HG02884 (cell line): Measurements from ENCODE around the gene CRY1.
"Not testable (repeated sequence)": the region's sequence is repeated elsewhere in the genome, so short reads cannot be mapped to it uniquely, and the experiment has no call there.

Experiments
- ATAC-seq: cut with Tn5 transposase; IDR thresholded peaks from one replicate; pipeline ENCODE4 v1.9.1; 2021; ENCODE audit warnings: mild to moderate bottlenecking, moderate library complexity; ENCODE audit not compliant: unreplicated experiment

Gene CRY1

GRCh38 chr12:107073266-107073665, 20.1 kb downstream of the CRY1 start:
- not testable (repeated sequence) for ATAC-seq

GRCh38 chr12:107066691-107067090, 26.7 kb downstream of the CRY1 start:
- no peak for ATAC-seq

DNA sequence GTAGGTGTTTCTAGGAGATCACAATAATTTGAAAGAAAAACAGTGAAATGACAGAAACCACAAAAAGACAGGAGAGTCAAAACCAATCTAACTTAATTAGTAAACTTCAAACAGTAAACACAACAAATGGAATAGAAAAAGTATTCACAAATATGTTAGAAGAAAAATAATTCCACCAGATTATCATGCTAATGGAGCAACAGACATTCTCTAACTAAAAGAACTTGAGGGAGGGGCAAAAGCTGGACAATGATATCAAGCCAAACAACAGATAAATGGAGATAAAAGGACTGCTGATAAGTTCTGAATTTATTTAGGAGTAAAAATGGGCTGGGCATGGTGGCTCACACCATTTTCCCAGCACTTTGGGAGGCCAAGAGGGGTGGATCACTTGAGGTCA, 28.7 kb downstream of the CRY1 start:
- no peak for ATAC-seq

GRCh38 chr12:107064243-107064642, 29.1 kb downstream of the CRY1 start:
- ATAC-seq = no peak

DNA sequence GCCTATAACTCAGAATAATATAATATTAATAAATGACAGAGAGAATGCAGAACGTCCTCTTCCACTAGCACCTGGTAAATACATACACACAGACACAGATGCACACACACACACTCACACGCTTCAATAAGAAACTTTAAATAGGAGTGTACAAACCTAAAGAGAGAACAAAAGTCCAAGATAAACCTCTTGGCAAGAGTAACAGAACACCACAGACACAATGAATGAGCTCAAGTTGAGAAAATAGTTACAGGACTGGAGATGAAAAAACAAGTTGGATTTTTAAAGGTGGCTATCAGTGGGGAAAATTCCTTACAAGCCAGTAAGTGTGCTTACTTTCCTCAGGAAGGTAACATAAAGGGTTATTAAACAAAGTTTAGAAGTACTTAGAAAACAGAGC, 35.2 kb downstream of the CRY1 start:
- ATAC-seq = no peak

- ATAC-seq = no peak
These were observed 36.1 kb downstream of the CRY1 start for GRCh38 chr12:107057071-107057834.

- ATAC-seq = no peak
These were observed 39.6 kb downstream of the CRY1 start for GRCh38 chr12:107053709-107054108.

GRCh38 chr12:107045186-107045585, 48.2 kb downstream of the CRY1 start:
- no peak for ATAC-seq

DNA sequence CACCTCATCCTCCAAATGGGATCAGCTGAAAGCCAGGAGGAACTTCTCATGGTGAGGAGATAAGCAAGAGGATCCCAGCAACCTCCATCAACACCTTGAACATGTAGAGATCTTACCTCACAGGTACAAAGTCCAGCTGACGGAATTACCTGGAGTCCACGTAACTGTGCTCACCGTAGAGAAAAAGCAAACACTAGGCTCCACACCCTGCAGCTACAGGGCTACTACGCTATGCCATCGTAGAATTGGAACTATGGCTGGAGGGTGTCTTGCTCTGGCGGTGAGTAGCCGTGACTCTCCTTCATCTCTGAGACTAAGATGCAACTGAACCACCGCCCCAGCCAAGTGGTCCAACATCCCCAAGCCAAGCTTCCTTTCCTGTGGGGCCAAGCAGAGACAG, 50.5 kb downstream of the CRY1 start:
- ATAC-seq = no peak

GRCh38 chr12:107035733-107036132, 57.6 kb downstream of the CRY1 start:
- ATAC-seq = no peak

DNA sequence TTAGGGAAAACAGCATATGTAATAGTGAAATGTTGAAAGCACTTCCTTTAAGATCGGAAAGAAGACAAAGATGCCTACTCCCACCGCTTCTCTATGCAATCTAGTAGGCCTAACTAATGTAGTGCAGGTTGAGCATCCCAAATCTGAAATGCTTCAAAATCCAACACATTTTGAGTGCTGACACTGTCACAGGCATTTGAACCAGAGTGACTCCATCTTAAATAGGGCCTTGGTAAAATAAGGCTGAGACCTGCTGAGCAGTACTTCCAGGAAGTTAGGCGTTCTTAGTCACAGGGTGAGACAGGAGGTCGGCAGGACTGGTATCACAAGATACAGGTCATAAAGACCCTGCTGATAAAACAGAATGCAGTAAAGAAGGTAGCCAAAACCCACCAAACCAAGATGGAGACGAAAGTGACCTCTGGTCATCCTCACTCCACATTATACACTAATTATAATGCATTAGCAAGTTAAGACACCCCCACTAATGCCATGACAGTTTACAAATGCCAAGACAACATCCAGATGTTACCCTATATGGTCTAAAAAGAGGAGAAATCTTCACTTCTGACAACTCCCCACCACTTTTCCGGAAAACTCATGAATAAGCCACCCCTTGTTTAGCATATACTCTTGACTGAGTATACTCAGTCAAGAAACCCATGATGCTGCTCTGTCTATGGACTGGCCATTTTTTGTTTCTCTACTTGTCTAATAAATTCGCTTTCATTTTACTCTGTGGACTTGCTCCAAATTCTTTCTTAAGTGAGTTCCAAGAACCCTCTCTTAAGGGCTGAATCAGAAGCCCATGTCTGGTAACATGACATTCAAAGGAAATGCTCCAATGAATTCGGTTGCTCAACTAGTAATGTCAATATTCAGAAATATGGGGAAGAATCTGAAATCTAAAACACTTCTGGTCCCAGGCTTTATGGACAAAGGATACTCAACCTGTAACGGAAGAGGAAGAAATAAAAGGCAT, 59.3 kb downstream of the CRY1 start:
- ATAC-seq = no peak

- ATAC-seq = no peak
These were observed 61.1 kb downstream of the CRY1 start for GRCh38 chr12:107032266-107032665.

GRCh38 chr12:107031061-107031460, 62.3 kb downstream of the CRY1 start:
- ATAC-seq = no peak

DNA sequence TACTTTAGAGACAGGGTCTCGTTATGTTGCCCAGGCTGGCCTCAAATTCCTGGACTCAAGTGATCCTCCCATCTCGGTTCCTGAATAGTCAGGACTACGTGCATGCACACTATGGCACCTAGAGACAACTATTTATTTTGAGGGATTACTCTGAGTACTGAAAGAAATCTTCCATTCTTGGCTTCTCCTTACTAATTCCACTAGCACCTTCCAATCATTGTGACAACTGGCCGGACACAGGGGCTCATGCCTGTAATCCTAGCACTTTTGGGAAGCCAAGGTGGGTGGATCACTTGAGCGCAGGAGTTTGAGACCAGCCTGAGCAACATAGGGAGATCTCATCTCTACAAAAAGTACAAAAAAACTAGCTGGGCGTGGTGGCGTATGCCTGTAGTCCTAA, 64.3 kb downstream of the CRY1 start:
- no peak for ATAC-seq

- no peak for ATAC-seq
These were observed 65.7 kb downstream of the CRY1 start for GRCh38 chr12:107027636-107028053.

GRCh38 chr12:107026806-107027635, 66.3 kb downstream of the CRY1 start:
- ATAC-seq = no peak

DNA sequence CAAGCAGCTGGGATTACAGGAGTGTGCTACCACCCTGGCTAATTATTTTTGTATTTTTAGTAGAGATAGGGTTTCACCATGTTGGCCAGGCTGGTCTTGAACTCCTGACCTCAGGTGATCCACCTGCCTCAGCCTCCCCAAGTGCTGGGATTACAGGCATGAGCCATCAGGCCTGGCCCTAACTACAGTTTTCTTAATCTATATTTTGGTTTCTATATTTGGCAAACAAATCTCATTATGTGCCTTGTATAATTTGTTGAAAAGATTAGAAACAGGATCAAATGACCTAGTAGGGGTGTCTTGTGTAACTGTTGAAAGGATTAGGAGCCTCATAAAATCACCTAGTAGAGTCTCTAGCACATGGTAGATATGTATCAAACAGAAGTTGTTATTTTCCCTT, 67.0 kb downstream of the CRY1 start:
- not testable (repeated sequence) for ATAC-seq

DNA sequence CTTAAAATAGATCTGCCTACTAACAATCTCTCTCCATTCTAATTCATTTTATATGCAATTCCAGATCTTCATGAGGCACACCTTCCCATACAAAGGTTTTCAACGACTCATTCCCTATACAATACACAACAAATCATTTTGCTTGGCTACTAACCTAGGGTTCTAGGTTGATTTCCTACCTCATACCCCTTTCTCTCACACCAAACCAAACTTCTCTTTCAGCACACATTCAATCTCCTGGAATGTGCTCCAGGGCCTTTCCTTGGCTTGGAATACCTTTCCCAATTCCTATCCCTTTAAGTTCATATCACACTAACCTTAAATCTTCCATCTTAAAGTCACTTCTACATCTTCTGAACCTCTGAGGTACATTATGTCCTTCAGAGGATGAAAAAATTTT, 67.7 kb downstream of the CRY1 start:
- no peak for ATAC-seq

GRCh38 chr12:107019546-107019945, 73.8 kb downstream of the CRY1 start:
- no peak for ATAC-seq

DNA sequence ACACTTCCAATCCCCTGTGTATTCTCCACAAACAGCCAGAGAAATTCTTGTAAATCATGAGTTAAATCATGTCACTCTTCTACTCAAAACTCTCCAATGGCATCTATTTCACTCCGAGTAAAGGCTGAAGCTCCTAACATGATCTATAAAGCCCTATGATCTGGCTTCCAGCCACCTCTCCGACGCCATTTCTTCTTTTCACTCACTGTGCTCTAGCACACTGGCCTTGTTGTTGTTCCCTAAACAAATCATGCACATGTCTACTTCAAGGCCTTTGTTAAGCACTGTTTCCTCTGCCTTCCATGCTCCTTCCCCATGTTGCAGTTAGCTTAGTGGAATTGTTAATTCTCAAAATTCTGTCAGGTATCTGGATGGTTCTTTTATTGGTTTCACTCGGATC, 76.3 kb downstream of the CRY1 start:
- no peak for ATAC-seq

- ATAC-seq = no peak
These were observed 79.3 kb downstream of the CRY1 start for GRCh38 chr12:107014055-107014454.
